Stomach (tissue), 4 donors: Measurements from ENCODE around the gene OSTN.

ENCODE experiments used
- CTCF ChIP-seq, 7 experiments: fragments of 450-650 bp in 4 of 7; fragments of 200-600 bp in 3 of 7; sonication (generic) in 3 of 7; IDR thresholded peaks; one replicate each; pipeline ENCODE4 v1.5.1; 2016 to 2019; ENCODE audit warnings: antibody characterized with exemption in 7 of 7, control low read depth in 2 of 7, mild to moderate bottlenecking in 1 of 7
- EP300 ChIP-seq: sonication (generic); formaldehyde crosslinking; IDR thresholded peaks from one replicate; pipeline ENCODE4 v1.6.1; 2017; ENCODE audit warnings: antibody characterized with exemption

GRCh38 chr3:191234216-191234615 lies 35.2 kb downstream of the OSTN start:
- TF ChIP-seq CTCF (IDR thresholded peaks at IDR 0.05) (no peak), EP300 (no peak)
